Adrenal gland (tissue), 12 donors: ENCODE data around the gene CYBB. TPM values are rescaled to one million over a fixed set of nuclear protein-coding genes. Genes with fewer than 3 reads are reported as not detected.

Experiments
- DNase-seq, 7 donors: peaks; one replicate each; pipeline ENCODE4 v3.0.0-alpha.2; 2019 to 2020
- H3K27ac ChIP-seq, 5 donors: fragments of 200-600 bp; sonication (generic) in 4 of 5; 1 replicate in 3 of 5; 2 replicates in 2 of 5; pipeline versions ENCODE4 v1.5.1 to v1.8.0; 2016 to 2020; ENCODE audit warnings: mild to moderate bottlenecking in 1 of 5
- H3K27me3 ChIP-seq: fragments of 200-600 bp; 2 replicates; pipeline ENCODE4 v1.8.0; 2021
- H3K36me3 ChIP-seq, 2 donors: fragments of 200-600 bp; replicated peaks in 1 of 2; 1 replicate in 1 of 2; 2 replicates in 1 of 2; pipeline versions ENCODE4 v1.5.1 to v1.8.0; 2018 to 2022
- H3K4me1 ChIP-seq, 2 donors: fragments of 200-600 bp; replicated peaks in 1 of 2; 1 replicate in 1 of 2; 2 replicates in 1 of 2; pipeline versions ENCODE4 v1.5.1 to v1.8.0; 2018 to 2021
- H3K4me3 ChIP-seq, 4 donors: fragments of 200-600 bp; sonication (generic) in 3 of 4; one replicate each; pipeline ENCODE4 v1.5.1; 2016 to 2018
- H3K9me3 ChIP-seq, 3 donors: fragments of 200-600 bp; sonication (generic) in 1 of 3; replicated peaks in 1 of 3; 1 replicate in 2 of 3; 2 replicates in 1 of 3; pipeline versions ENCODE4 v1.5.1 to v1.8.0; 2016 to 2021
- POLR2A ChIP-seq, 2 donors: fragments of 450-650 bp; IDR thresholded peaks; one replicate each; pipeline ENCODE4 v1.6.1; 2017; ENCODE audit warnings: antibody characterized with exemption in 2 of 2, mild to moderate bottlenecking in 2 of 2, moderate library complexity in 1 of 2
- WGBS, 4 donors: extraction: QIAGEN DNeasy Blood & Tissue Kit in 2 of 4; methylation state at CpG; one replicate each; pipeline versions ENCODE4 v1.1.5 to v1.1.7; 2013 to 2017; 5-methylcytosine and 5-hydroxymethylcytosine counted together
- intact Hi-C, 2 donors: fragments of 100-400 bp; cut with DNase I; formaldehyde crosslinking; loops; one replicate each; pipeline versions ENCODE4 v1.14.1 to v1.15.0; 2022 to 2023
- polyA plus RNA-seq, 3 donors: library from polyadenylated mRNA; stranded (reverse); fragments of 200-250 nt in 2 of 3; fragments of 350-450 nt in 1 of 3; fragmentation: Illumina TruSeq in 1 of 3; extraction: RNeasy Lipid Tissue Mini Kit (QIAGEN cat#74804) in 1 of 3; gene quantifications; one replicate each; pipeline ENCODE4 v1.2.3, GENCODE V29; 2013 to 2014
- total RNA-seq, 9 donors: library from RNA; depleted of rRNA in 4 of 9; stranded (reverse); fragments of >200 nt in 4 of 9; fragments of 120-200 nt in 1 of 9; fragmentation: NEBNext Ultra II Directional in 1 of 9; extraction: Animal tissue kit (Norgen Biotek cat#: 25700) in 1 of 9; gene quantifications; one replicate each; pipeline versions ENCODE4 v1.1.0 to v1.2.4, GENCODE V29; 2013 to 2023
- TF ChIP-seq, protein P1 (sequence below), 6 experiments: fragments of 450-650 bp in 4 of 6; fragments of 200-600 bp in 2 of 6; sonication (generic) in 1 of 6; IDR thresholded peaks; 1 replicate in 5 of 6; 2 replicates in 1 of 6; pipeline versions ENCODE4 v1.5.1 to v1.8.0; 2016 to 2021; ENCODE audit warnings: antibody characterized with exemption in 6 of 6, mild to moderate bottlenecking in 2 of 6, moderate library complexity in 1 of 6
- donor health status: healthy with polysubstance abuse.
- donor health status: Bipolar disorder and iron deficiency.
- donor health status: DM: yes; HTN: yes; CAD: no.
- donor health status: DM: no; HTN: no; CAD: no.
- donor health status: DM: no; HTN: no; CAD: no.
- donor health status: DM: yes; HTN: yes; CAD: no.

CYBB gene
- total and polyA plus RNA-seq, 12 donors = 5.5 to 153 (median 56.9) TPM

DNA sequence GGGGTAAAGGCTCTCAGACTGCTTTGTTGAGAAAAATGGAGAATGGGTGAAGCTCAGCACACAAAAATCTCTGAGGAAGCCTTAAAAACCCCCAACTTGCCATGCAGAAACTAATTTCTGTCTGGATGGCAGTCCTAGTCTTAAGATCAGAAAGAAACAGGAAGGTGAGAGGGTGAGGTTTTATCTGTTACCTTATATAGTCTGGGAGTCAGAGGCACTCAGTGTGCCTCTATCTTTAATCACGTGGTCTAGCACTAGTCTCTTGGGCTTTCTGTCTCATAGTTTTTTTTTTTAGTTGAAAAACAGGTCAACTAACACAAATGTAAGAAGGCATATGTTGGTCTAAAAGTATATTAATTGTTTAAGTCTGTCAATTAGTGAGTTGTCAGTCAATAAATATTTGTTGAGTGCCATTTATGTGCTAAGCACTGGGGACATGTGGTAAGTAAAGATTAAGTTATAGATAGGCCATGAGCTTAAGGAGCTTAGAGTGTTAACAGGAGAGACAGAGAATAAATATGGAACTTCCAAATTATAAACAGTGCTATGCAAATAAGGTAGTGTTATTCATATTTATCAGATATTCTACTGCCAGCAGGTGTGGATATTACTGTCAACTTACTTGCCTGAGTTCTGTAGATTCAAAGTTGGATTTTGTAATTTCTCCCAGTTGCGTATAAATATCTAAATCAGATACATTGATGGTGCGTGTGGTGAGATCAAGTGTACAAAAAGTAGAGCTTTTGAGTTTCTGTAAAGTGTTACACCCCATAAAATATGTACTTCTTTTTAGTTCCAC, 7.0 kb downstream of the CYBB start:
- intact Hi-C loops = no loop called here
- no peak for DNase-seq
- no peak for TF ChIP-seq POLR2A (IDR thresholded peaks at IDR 0.05)
- TF ChIP-seq, protein P1, sequence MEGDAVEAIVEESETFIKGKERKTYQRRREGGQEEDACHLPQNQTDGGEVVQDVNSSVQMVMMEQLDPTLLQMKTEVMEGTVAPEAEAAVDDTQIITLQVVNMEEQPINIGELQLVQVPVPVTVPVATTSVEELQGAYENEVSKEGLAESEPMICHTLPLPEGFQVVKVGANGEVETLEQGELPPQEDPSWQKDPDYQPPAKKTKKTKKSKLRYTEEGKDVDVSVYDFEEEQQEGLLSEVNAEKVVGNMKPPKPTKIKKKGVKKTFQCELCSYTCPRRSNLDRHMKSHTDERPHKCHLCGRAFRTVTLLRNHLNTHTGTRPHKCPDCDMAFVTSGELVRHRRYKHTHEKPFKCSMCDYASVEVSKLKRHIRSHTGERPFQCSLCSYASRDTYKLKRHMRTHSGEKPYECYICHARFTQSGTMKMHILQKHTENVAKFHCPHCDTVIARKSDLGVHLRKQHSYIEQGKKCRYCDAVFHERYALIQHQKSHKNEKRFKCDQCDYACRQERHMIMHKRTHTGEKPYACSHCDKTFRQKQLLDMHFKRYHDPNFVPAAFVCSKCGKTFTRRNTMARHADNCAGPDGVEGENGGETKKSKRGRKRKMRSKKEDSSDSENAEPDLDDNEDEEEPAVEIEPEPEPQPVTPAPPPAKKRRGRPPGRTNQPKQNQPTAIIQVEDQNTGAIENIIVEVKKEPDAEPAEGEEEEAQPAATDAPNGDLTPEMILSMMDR (IDR thresholded peaks at IDR 0.05) = no peak

DNA sequence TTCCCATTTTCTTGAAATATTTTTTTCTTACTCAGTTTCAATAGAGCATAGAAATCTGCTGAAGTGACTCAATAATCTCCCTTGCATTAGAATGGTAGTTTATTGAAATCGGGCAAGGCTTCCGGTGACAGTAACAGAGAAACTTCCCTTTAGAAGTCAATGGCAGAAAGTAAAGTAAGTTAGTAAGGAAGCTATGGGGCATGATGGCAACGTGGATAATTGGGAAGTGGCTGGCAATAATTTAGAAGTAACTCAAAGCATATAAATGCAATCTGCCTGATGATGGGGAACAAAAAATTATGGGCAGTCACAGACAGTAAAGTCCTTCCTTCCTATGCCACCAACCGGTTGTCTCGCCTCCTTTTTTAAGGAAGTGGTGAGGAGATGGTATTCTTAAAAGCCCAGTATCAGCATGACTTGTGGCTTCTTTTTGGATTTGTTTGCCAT, 7.6 kb downstream of the CYBB start:
- H3K36me3 ChIP-seq = no peaks in the 10 kb centered on the region
- TF ChIP-seq, protein P1 (IDR thresholded peaks at IDR 0.05) = no peak
- no peak for TF ChIP-seq POLR2A (IDR thresholded peaks at IDR 0.05)
- no peak overlapping the region for H3K27ac ChIP-seq
- intact Hi-C loops = no loop called here
- H3K9me3 ChIP-seq = no peaks in the 10 kb centered on the region
- no peak overlapping the region for H3K4me3 ChIP-seq
- H3K27me3 ChIP-seq = peaks cover 5% of the 10 kb centered on the region
- H3K4me1 ChIP-seq = no peaks in the 10 kb centered on the region
- peak in 1 of 7 donors; percentile 18 for DNase-seq
- WGBS, 4 donors = 57 to 75% (median 67%) methylated on average over 5 of the region's 5 CpGs

More for the DNA sequence above, 7.0 kb downstream of the CYBB start:
- WGBS, 4 donors = 39 to 79% (median 67%) methylated on average over 3 of the region's 3 CpGs
- Histone ChIP-seq H3K4me1 (no peaks in the 10 kb centered on the region), H3K27ac (no peak overlapping the region), H3K36me3 (no peaks in the 10 kb centered on the region), H3K27me3 (peaks cover 5% of the 10 kb centered on the region), H3K9me3 (no peaks in the 10 kb centered on the region), H3K4me3 (no peak overlapping the region)

DNA sequence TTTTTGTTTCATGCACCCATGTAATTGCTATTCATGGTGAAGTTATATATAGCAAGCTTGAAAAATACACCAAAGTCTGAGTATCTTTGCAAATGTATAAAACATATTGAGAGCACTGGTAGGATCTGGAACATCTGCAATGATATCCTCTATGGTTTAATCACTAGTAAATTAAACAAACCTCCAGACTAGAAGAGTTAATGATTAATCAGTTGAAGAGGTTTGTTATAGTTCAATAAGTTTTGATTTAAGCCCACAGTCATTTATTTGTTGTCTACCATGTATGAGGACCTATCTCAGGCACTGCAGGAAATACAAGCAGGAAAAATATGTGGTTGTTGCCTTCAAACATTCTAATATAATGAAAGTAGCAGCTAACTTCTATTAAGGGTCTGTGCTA, 16.5 kb downstream of the CYBB start:
- Histone ChIP-seq H3K4me1 (no peaks in the 10 kb centered on the region), H3K4me3 (no peak overlapping the region), H3K9me3 (no peaks in the 10 kb centered on the region), H3K27me3 (no peaks in the 10 kb centered on the region), H3K27ac (no peak overlapping the region), H3K36me3 (no peaks in the 10 kb centered on the region)
- intact Hi-C loops = no loop called here
- DNase-seq = no peak
- no peak for TF ChIP-seq POLR2A (IDR thresholded peaks at IDR 0.05)
- TF ChIP-seq, protein P1 (IDR thresholded peaks at IDR 0.05) = no peak

DNA sequence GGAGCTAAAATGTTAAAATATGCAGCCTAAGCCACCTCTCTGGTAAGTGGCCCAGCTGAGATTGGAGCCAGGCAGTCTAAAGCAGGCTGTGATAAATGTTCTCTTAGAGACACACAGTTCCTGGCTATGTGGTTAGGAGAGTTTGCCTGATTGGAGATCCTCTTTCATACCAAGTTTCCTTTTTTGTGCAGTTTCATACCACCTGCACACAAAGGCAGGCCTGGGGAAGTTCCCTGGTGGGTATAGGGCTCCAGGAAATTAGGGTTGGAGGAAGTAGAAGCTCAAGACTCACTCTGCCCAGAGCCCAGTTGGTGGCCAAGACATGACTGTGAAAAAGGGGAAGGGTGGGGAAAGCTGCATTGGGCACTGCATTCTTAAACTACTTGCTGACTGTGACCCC, 16.9 kb downstream of the CYBB start:
- no peak overlapping the region for H3K27ac ChIP-seq
- no peaks in the 10 kb centered on the region for H3K36me3 ChIP-seq
- H3K27me3 ChIP-seq = no peaks in the 10 kb centered on the region
- no peak overlapping the region for H3K4me3 ChIP-seq
- no peaks in the 10 kb centered on the region for H3K4me1 ChIP-seq
- intact Hi-C loops = no loop called here
- no peaks in the 10 kb centered on the region for H3K9me3 ChIP-seq
- peak in 6 of 7 donors; percentile 15 to 54 (median 27) for DNase-seq
- TF ChIP-seq, protein P1 (IDR thresholded peaks at IDR 0.05) = no peak
- TF ChIP-seq POLR2A (IDR thresholded peaks at IDR 0.05) = no peak
